HEK293 (cell line): Measurements from ENCODE around the gene KATNB1.

Experiments used
- BCL6B ChIP-seq: fragments of 450-650 bp; formaldehyde crosslinking; IDR thresholded peaks from 2 replicates; pipeline ENCODE4 v1.5.1; 2017; ENCODE audit warnings: missing biosample characterization, missing genetic modification characterization
- CTCF ChIP-seq: fragments of 450-650 bp; formaldehyde crosslinking; IDR thresholded peaks from 2 replicates; pipeline ENCODE4 v1.5.1; 2016; ENCODE audit warnings: missing biosample characterization, missing genetic modification characterization
- ZBTB10 ChIP-seq: fragments of 450-650 bp; formaldehyde crosslinking; IDR thresholded peaks from 2 replicates; pipeline ENCODE4 v1.5.1; 2016; ENCODE audit warnings: missing biosample characterization, missing genetic modification characterization
- ZNF423 ChIP-seq: fragments of 450-650 bp; formaldehyde crosslinking; IDR thresholded peaks from 2 replicates; pipeline ENCODE4 v1.5.1; 2016; ENCODE audit warnings: missing biosample characterization, missing genetic modification characterization
- ZNF501 ChIP-seq: fragments of 450-650 bp; formaldehyde crosslinking; IDR thresholded peaks from 2 replicates; pipeline ENCODE4 v1.5.1; 2016; ENCODE audit warnings: missing biosample characterization, missing genetic modification characterization
- ZNF791 ChIP-seq: fragments of 450-650 bp; formaldehyde crosslinking; IDR thresholded peaks from 2 replicates; pipeline ENCODE4 v1.5.1; 2016; ENCODE audit warnings: missing biosample characterization, missing genetic modification characterization
- TF ChIP-seq, protein P1 (sequence below): fragments of 450-650 bp; formaldehyde crosslinking; IDR thresholded peaks from 2 replicates; pipeline ENCODE4 v1.5.1; 2016; ENCODE audit warnings: missing biosample characterization, missing genetic modification characterization
- TF ChIP-seq, protein P2 (sequence below): fragments of 450-650 bp; formaldehyde crosslinking; IDR thresholded peaks from 2 replicates; pipeline ENCODE4 v1.5.1; 2017; ENCODE audit warnings: missing biosample characterization, mild to moderate bottlenecking, missing genetic modification characterization, moderate library complexity

DNA sequence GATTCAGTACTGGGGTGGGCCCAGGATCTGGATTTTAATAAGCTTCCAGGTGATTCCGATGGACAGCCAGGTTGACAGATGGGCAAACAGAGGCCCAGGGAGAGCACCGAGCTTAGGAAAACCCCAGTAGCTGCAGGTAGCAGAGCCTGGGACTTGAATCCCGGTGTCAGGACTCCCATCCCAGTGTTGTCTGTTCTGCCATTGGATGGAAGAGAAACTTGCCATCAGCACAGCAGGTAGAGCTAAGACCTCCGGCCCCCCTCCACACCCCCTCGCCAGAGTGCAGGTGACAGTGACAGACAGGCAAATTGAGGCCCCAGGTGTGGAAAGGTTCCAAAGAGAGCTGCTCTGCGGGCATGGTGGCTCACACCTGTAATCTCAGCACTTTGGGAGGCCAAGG, 12.4 kb downstream of the KATNB1 start:
- no peak for TF ChIP-seq ZNF501 (tag by site-specific recombination)
- no peak for TF ChIP-seq ZNF423 (tag by site-specific recombination)
- no peak for TF ChIP-seq BCL6B (tag by site-specific recombination)
- TF ChIP-seq CTCF (tag by site-specific recombination) = no peak
- TF ChIP-seq, protein P1, sequence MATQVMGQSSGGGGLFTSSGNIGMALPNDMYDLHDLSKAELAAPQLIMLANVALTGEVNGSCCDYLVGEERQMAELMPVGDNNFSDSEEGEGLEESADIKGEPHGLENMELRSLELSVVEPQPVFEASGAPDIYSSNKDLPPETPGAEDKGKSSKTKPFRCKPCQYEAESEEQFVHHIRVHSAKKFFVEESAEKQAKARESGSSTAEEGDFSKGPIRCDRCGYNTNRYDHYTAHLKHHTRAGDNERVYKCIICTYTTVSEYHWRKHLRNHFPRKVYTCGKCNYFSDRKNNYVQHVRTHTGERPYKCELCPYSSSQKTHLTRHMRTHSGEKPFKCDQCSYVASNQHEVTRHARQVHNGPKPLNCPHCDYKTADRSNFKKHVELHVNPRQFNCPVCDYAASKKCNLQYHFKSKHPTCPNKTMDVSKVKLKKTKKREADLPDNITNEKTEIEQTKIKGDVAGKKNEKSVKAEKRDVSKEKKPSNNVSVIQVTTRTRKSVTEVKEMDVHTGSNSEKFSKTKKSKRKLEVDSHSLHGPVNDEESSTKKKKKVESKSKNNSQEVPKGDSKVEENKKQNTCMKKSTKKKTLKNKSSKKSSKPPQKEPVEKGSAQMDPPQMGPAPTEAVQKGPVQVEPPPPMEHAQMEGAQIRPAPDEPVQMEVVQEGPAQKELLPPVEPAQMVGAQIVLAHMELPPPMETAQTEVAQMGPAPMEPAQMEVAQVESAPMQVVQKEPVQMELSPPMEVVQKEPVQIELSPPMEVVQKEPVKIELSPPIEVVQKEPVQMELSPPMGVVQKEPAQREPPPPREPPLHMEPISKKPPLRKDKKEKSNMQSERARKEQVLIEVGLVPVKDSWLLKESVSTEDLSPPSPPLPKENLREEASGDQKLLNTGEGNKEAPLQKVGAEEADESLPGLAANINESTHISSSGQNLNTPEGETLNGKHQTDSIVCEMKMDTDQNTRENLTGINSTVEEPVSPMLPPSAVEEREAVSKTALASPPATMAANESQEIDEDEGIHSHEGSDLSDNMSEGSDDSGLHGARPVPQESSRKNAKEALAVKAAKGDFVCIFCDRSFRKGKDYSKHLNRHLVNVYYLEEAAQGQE (tag by site-specific recombination) = no peak
- no peak for TF ChIP-seq ZNF791 (tag by site-specific recombination)
- TF ChIP-seq, protein P2, sequence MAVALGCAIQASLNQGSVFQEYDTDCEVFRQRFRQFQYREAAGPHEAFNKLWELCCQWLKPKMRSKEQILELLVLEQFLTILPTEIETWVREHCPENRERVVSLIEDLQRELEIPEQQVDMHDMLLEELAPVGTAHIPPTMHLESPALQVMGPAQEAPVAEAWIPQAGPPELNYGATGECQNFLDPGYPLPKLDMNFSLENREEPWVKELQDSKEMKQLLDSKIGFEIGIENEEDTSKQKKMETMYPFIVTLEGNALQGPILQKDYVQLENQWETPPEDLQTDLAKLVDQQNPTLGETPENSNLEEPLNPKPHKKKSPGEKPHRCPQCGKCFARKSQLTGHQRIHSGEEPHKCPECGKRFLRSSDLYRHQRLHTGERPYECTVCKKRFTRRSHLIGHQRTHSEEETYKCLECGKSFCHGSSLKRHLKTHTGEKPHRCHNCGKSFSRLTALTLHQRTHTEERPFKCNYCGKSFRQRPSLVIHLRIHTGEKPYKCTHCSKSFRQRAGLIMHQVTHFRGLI (tag by site-specific recombination) = no peak
- TF ChIP-seq ZBTB10 (tag by site-specific recombination) = no peak
